Measurements from ENCODE around the gene AKAP11. TPM values are rescaled to one million over a fixed set of nuclear protein-coding genes. Genes with fewer than 3 reads are reported as not detected.

Gene AKAP11, protein sequence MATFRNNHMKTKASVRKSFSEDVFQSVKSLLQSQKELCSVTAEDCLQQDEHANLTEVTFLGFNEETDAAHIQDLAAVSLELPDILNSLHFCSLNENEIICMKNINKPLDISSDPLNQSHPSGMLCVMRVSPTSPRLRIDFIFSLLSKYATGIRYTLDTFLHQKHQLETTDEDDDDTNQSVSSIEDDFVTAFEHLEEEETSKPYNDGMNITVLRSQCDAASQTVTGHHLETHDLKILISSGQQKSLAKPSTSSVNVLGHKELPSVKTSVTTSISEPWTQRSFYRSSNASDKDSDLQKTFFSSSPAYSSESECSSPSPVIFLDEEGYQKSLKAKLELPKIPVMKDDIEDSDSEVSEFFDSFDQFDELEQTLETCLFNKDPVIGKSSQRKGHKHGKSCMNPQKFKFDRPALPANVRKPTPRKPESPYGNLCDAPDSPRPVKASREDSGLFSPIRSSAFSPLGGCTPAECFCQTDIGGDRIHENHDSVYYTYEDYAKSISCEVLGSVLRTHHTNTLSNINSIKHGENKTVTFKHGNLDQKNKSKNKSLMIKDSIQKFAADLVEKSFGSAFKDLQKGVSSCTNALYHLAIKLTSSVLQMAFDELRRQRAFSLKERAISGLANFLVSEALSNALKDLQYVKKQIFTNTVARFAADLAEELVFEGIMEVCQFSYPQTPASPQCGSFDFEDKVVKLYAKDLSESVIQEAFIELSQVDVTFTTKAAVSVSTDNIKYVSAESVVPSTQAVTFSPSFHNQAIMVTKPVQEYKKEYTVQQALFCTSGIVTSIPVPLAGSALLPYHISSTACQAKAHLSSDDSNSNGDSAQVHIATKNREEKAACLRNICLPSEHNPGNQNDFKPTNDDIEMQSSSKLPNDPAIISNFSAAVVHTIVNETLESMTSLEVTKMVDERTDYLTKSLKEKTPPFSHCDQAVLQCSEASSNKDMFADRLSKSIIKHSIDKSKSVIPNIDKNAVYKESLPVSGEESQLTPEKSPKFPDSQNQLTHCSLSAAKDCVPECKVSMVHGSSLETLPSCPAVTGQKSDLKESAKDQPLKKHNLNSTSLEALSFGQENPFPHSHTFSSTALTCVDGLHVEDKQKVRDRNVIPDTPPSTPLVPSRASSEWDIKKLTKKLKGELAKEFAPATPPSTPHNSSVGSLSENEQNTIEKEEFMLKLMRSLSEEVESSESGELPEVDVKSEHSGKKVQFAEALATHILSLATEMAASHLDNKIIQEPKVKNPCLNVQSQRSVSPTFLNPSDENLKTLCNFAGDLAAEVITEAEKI (N-terminal part only)
- total RNA-seq (2022; extraction: Qiagen RNA extraction; ENCODE audit: low read depth), result 5.7 to 10.0 TPM (median 8.9 TPM) in 5 replicates

DNA sequence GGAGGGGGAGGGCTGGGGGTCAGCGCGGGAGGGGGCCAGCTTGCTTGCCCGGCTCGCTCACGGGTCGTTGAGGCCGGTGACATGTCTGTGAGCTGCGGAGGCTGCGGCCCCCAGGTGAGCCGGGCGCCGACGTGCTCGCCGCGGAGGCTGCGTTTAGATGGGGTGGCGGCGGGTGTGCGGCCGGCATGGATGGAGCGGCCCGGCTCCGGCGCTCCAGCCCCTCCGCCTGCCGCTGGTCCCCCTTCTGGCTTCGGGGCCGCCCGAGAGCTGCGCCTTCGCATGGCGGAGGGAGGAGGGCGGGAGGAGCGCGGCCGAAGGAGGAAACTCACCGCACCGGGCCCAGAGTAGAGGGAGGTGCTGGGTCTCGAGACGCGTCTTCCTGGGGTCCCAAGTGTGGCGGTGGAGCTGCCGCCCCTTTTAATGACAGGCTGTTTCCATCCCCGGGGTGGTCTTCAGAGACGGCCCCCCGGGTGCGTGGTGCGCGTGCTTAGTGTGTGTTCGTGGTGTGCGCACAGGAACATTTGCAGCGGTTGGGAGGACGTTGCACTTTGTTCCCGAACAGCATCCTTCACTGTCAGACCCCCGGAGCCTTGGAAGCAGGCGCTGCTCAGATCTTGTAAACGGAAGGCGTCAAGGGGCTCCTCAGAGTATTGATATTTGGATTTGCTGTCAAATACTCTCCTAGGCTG is at the start of gene AKAP11:
Gene AKAP11, plus strand, starts transcription at position 38 of the 689 bp plus-strand sequence. CDS start 14,197 bp downstream, outside the sequence.

Other genes with a start within 250 kb of the AKAP11 start
- 3.9 to 6.3 TPM (median 6.0 TPM) in 5 replicates for gene DGKH, start 223.5 kb upstream of the AKAP11 start, total RNA-seq (2022; extraction: Qiagen RNA extraction; ENCODE audit: low read depth)

All from A549 treated with DMSO at 1 μM for 4 hours (cell line).